Fibroblast of lung (primary cell): ENCODE data around the gene SPTAN1. TPM values are rescaled to one million over a fixed set of nuclear protein-coding genes. Genes with fewer than 3 reads are reported as not detected.
"Not testable (repeated sequence)": the region's sequence is repeated elsewhere in the genome, so short reads cannot be mapped to it uniquely, and the experiment has no call there.

Experiments
- DNase-seq, 2 donors: peaks; one replicate each; pipeline versions ENCODE4 v3.0.0 to v3.0.0-alpha.2; 2010; ENCODE audit warnings: low read depth in 2 of 2
- H2AFZ ChIP-seq: 2 replicates; pipeline ENCODE4 v1.5.1; 2012; ENCODE audit warnings: low read length, control low read depth, inconsistent platforms
- H3K27ac ChIP-seq: 2 replicates; pipeline ENCODE4 v1.5.1; 2011; ENCODE audit warnings: low read length, control low read depth; ENCODE audit not compliant: insufficient read depth
- H3K27me3 ChIP-seq: 2 replicates; pipeline ENCODE4 v1.5.1; 2011; ENCODE audit warnings: mild to moderate bottlenecking, low read length; ENCODE audit not compliant: control insufficient read depth, insufficient read depth
- H3K36me3 ChIP-seq: 2 replicates; pipeline ENCODE4 v1.5.1; 2011; ENCODE audit warnings: low read length; ENCODE audit not compliant: control insufficient read depth, insufficient read depth
- H3K4me1 ChIP-seq: 2 replicates; pipeline ENCODE4 v1.5.1; 2011; ENCODE audit warnings: low read length; ENCODE audit not compliant: control insufficient read depth, insufficient read depth; ENCODE audit errors: extremely low read depth
- H3K4me2 ChIP-seq: 2 replicates; pipeline ENCODE4 v1.5.1; 2011; ENCODE audit warnings: low read length, control low read depth; ENCODE audit not compliant: insufficient read depth; ENCODE audit errors: extremely low read depth
- H3K4me3 ChIP-seq, 4 experiments: fragments of 200-600 bp in 1 of 4; sonication (generic) in 1 of 4; replicated peaks in 1 of 4; 2 replicates each; pipeline ENCODE4 v1.5.1; 2011 to 2016; ENCODE audit warnings: low read length in 4 of 4, low read depth in 3 of 4, mild to moderate bottlenecking in 3 of 4, control low read depth in 2 of 4, inconsistent platforms in 1 of 4, mixed read lengths in 1 of 4; ENCODE audit not compliant: insufficient read depth in 1 of 4; ENCODE audit errors: control extremely low read depth in 1 of 4
- H3K79me2 ChIP-seq: 2 replicates; pipeline ENCODE4 v1.5.1; 2012; ENCODE audit warnings: mild to moderate bottlenecking, low read length, inconsistent platforms; ENCODE audit not compliant: control insufficient read depth, insufficient read depth
- H3K9ac ChIP-seq: 2 replicates; pipeline ENCODE4 v1.5.1; 2011; ENCODE audit warnings: mild to moderate bottlenecking, low read length, control low read depth; ENCODE audit not compliant: insufficient read depth
- H3K9me3 ChIP-seq: 2 replicates; pipeline ENCODE4 v1.5.1; 2012; ENCODE audit warnings: low read depth, low read length; ENCODE audit not compliant: control insufficient read depth, insufficient read depth
- H4K20me1 ChIP-seq: 2 replicates; pipeline ENCODE4 v1.5.1; 2011; ENCODE audit warnings: low read length; ENCODE audit not compliant: control insufficient read depth, insufficient read depth; ENCODE audit errors: extremely low read depth
- CTCF ChIP-seq, 2 donors: IDR thresholded peaks in 1 of 2; conservative IDR thresholded peaks in 1 of 2; 1 replicate in 1 of 2; 2 replicates in 1 of 2; pipeline ENCODE4 v1.5.1; 2011 to 2012; ENCODE audit warnings: low read length in 2 of 2, control low read depth in 1 of 2, inconsistent platforms in 1 of 2, low read depth in 1 of 2, mild to moderate bottlenecking in 1 of 2
- EZH2 ChIP-seq: IDR thresholded peaks from 2 replicates; pipeline ENCODE4 v1.5.1; 2012; ENCODE audit warnings: low read length, control low read depth, mild to moderate bottlenecking; ENCODE audit errors: missing control alignments
- polyA plus RNA-seq, 2 donors: library from polyadenylated mRNA; depleted of rRNA in 1 of 2; stranded (reverse) in 1 of 2; unstranded in 1 of 2; fragments of >200 nt; gene quantifications; 2 replicates each; pipeline ENCODE4 v1.2.1, GENCODE V29; 2011 to 2012; ENCODE audit warnings: missing spikeins in 1 of 2
- total RNA-seq: library from RNA; depleted of rRNA; stranded (reverse); fragments of >200 nt; gene quantifications from 2 replicates; pipeline ENCODE4 v1.2.1, GENCODE V29; 2014

The SPTAN1 gene
- total and polyA plus RNA-seq, 2 donors (not counting 1 experiment from before 2014, with no cell fraction given), result 189 to 518 TPM

GRCh38 chr9:128504485-128505413 is 47.6 kb upstream of the SPTAN1 start, which contains the start of gene GLE1:
Gene GLE1, plus strand, starts transcription at chr9:128504719. Its CDS starts 87 bp downstream, at chr9:128504806.
- peaks cover 5% of the 10 kb centered on the region for H3K36me3 ChIP-seq

GRCh38 chr9:128505414-128505765 is 47.0 kb upstream of the SPTAN1 start:
- H3K27ac ChIP-seq, result peak overlapping the region; percentile 92
- no peaks in the 10 kb centered on the region for H3K27me3 ChIP-seq
- TF ChIP-seq EZH2, result no peak
- TF ChIP-seq CTCF (conservative IDR thresholded peaks at IDR 0.05 in 1 of 2, IDR thresholded peaks at IDR 0.05 in 1 of 2; ENCODE audit: low read depth in 1 of 2, low read length in 2 of 2), result no peak
- H3K79me2 ChIP-seq, result peaks cover 9% of the 10 kb centered on the region
- peak overlapping the region; percentile 88 for H3K9ac ChIP-seq
- H3K4me2 ChIP-seq, result peak overlapping the region; percentile 96
- H4K20me1 ChIP-seq, result no peaks in the 10 kb centered on the region
- peaks cover 2% of the 10 kb centered on the region for H3K4me1 ChIP-seq
- peak; percentile 26 to 53 for DNase-seq
- H3K9me3 ChIP-seq, result no peaks in the 10 kb centered on the region
- peaks cover 3% of the 10 kb centered on the region for H3K36me3 ChIP-seq
- H2AFZ ChIP-seq, result peak overlapping the region; percentile 97
- H3K4me3 ChIP-seq, result peak overlapping the region; percentile 74 to 99 (median 94)

More at GRCh38 chr9:128504485-128505413, 47.6 kb upstream of the SPTAN1 start, which contains the start of gene GLE1:
- peak within 1 kb of the TSS; percentile 92 for H3K27ac ChIP-seq
- H3K4me3 ChIP-seq, result peak within 1 kb of the TSS; percentile 74 to 99 (median 94)
- peaks cover 2% of the 10 kb centered on the region for H3K4me1 ChIP-seq
- no peak for TF ChIP-seq CTCF (conservative IDR thresholded peaks at IDR 0.05 in 1 of 2, IDR thresholded peaks at IDR 0.05 in 1 of 2; ENCODE audit: low read depth in 1 of 2, low read length in 2 of 2)
- no peak for TF ChIP-seq EZH2
- peak; percentile 87 to 88 for DNase-seq
- H3K4me2 ChIP-seq, result peak within 1 kb of the TSS; percentile 96
- H4K20me1 ChIP-seq, result no peaks in the 10 kb centered on the region
- H3K27me3 ChIP-seq, result no peaks in the 10 kb centered on the region
- peaks cover 9% of the 10 kb centered on the region for H3K79me2 ChIP-seq
- H2AFZ ChIP-seq, result peak within 1 kb of the TSS; percentile 97
- no peaks in the 10 kb centered on the region for H3K9me3 ChIP-seq
- H3K9ac ChIP-seq, result peak within 1 kb of the TSS; percentile 88

GRCh38 chr9:128505906-128506305 is 46.5 kb upstream of the SPTAN1 start:
- not testable (repeated sequence) for H3K79me2 ChIP-seq, H4K20me1 ChIP-seq, H3K9me3 ChIP-seq, H2AFZ ChIP-seq, H3K27me3 ChIP-seq, DNase-seq, H3K27ac ChIP-seq, H3K4me2 ChIP-seq, H3K9ac ChIP-seq, H3K36me3 ChIP-seq, H3K4me1 ChIP-seq
- peak overlapping the region in 2 of 4 experiments; percentile 74 to 96 for H3K4me3 ChIP-seq
